ENCODE results near the gene KCNH5.

The KCNH5 gene

GRCh38 chr14:62914873-62915272 lies 130.4 kb downstream of the KCNH5 start:
- no peak overlapping the region for H3K27ac ChIP-seq
- TF ChIP-seq, protein P1, sequence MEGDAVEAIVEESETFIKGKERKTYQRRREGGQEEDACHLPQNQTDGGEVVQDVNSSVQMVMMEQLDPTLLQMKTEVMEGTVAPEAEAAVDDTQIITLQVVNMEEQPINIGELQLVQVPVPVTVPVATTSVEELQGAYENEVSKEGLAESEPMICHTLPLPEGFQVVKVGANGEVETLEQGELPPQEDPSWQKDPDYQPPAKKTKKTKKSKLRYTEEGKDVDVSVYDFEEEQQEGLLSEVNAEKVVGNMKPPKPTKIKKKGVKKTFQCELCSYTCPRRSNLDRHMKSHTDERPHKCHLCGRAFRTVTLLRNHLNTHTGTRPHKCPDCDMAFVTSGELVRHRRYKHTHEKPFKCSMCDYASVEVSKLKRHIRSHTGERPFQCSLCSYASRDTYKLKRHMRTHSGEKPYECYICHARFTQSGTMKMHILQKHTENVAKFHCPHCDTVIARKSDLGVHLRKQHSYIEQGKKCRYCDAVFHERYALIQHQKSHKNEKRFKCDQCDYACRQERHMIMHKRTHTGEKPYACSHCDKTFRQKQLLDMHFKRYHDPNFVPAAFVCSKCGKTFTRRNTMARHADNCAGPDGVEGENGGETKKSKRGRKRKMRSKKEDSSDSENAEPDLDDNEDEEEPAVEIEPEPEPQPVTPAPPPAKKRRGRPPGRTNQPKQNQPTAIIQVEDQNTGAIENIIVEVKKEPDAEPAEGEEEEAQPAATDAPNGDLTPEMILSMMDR (conservative IDR thresholded peaks at IDR 0.05): no peak

DNA sequence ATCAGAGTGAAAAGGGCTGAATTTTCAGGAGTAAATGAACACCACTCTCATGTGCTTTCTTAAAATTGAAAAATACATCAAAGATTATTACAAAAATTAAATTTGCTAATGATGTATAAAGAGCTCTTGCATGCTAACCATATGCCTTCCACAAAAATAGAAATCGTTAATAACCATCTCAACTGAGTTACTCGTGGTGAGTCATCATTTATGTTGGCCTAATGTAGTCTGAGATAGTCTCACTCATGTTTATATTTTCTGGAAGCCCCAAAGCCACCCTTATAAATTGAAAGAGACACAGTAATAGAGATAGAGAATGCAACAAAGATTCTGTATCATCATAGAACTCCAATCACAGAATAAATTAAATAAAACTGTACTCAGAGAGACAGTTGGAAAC lies 131.2 kb downstream of the KCNH5 start:
- TF ChIP-seq, protein P1 (conservative IDR thresholded peaks at IDR 0.05): no peak
- no peak overlapping the region for H3K27ac ChIP-seq

GRCh38 chr14:62908506-62908905 lies 136.8 kb downstream of the KCNH5 start:
- TF ChIP-seq, protein P1 (conservative IDR thresholded peaks at IDR 0.05): no peak
- no peak overlapping the region for H3K27ac ChIP-seq

- TF ChIP-seq, protein P1 (conservative IDR thresholded peaks at IDR 0.05): no peak
- H3K27ac ChIP-seq: no peak overlapping the region
These were observed 139.7 kb downstream of the KCNH5 start for GRCh38 chr14:62905566-62905965.

- TF ChIP-seq, protein P1 (conservative IDR thresholded peaks at IDR 0.05): no peak
- no peak overlapping the region for H3K27ac ChIP-seq
These were observed 147.5 kb downstream of the KCNH5 start for GRCh38 chr14:62897771-62898170.

DNA sequence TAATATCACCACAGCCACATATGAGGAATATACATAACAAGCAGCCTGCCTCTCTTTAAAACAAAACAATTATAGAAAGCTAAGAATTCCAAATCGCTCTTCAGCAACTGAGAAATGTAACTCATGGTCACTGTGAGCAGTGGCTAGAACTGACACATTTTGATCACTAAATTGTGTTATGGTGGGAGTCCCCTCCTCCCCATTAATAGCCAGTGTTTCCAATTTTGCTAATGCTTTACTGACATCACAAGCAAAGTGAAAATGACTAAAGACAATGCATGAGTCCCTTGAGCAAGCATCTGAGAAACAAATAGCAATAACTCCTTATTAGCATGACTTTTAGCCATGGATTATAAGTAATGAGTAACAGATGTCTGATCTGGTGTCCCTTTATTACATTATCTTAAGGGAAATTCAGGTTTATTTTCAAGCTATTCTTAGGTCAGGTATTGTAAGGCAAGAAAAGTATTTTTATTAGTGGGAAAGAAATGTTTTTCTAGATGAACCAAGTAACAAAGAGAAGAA lies 148.3 kb downstream of the KCNH5 start:
- TF ChIP-seq, protein P1 (conservative IDR thresholded peaks at IDR 0.05): no peak
- no peak overlapping the region for H3K27ac ChIP-seq

- TF ChIP-seq, protein P1 (conservative IDR thresholded peaks at IDR 0.05): no peak
These were observed 150.5 kb downstream of the KCNH5 start for GRCh38 chr14:62894736-62895135.

More at GRCh38 chr14:62894736-62895135, 150.5 kb downstream of the KCNH5 start:
- H3K27ac ChIP-seq: no peak overlapping the region

Measured in VCaP (cell line).